Calu3 (cell line): ENCODE measurements around the gene PHF13. TPM values are rescaled to one million over a fixed set of nuclear protein-coding genes. Genes with fewer than 3 reads are reported as not detected.
A peak's percentile ranks its signal among the peaks of the same experiment; 100 is the strongest.

Source experiments
- BruUV-seq: library from RNA; stranded (reverse); fragments of 400-500 nt; replicated peaks from 2 replicates; lab custom pipeline; 2021; lab: Mats Ljungman, UMichigan
- CTCF ChIA-PET: fragments of 300-600 bp; sonication (Branson Sonifier 250); formaldehyde crosslinking; loops from one replicate; lab custom pipeline; 2022; ENCODE audit warnings: antibody characterized with exemption; lab: Charles Lee
- DNase-seq: peaks from one replicate; pipeline ENCODE4 v3.0.0; 2022
- H3K27ac Mint-ChIP-seq: one replicate; pipeline ENCODE4 v1.8.0; 2022; ENCODE audit warnings: mixed read lengths; ENCODE audit not compliant: unreplicated experiment
- H3K27me3 Mint-ChIP-seq: one replicate; pipeline ENCODE4 v1.8.0; 2022; ENCODE audit warnings: mixed read lengths; ENCODE audit not compliant: unreplicated experiment
- H3K36me3 Mint-ChIP-seq: one replicate; pipeline ENCODE4 v1.8.0; 2022; ENCODE audit warnings: mild to moderate bottlenecking, moderate library complexity, mixed read lengths; ENCODE audit not compliant: insufficient read depth, unreplicated experiment
- H3K4me1 Mint-ChIP-seq: one replicate; pipeline ENCODE4 v1.8.0; 2022; ENCODE audit warnings: mild to moderate bottlenecking, low read depth, mixed read lengths; ENCODE audit not compliant: unreplicated experiment
- H3K4me3 Mint-ChIP-seq: one replicate; pipeline ENCODE4 v1.8.0; 2022; ENCODE audit warnings: mild to moderate bottlenecking, low read depth, moderate library complexity, mixed read lengths; ENCODE audit not compliant: unreplicated experiment
- H3K9me3 Mint-ChIP-seq: one replicate; pipeline ENCODE4 v1.8.0; 2022; ENCODE audit warnings: low read depth, mixed read lengths; ENCODE audit not compliant: unreplicated experiment
- intact Hi-C: fragments of 100-400 bp; cut with micrococcal nuclease; formaldehyde crosslinking; loops from one replicate; pipeline ENCODE4 v1.10.0; 2022; ENCODE audit not compliant: unreplicated experiment
- total RNA-seq: library from RNA; stranded (reverse); gene quantifications from 2 replicates; pipeline ENCODE4 v1.2.3, GENCODE V29; 2022
- TF ChIP-seq, protein P1 (sequence below): fragments of 200-600 bp; IDR thresholded peaks from one replicate; pipeline ENCODE4 v1.8.0; 2022; ENCODE audit warnings: antibody characterized with exemption; ENCODE audit not compliant: unreplicated experiment

The PHF13 gene
- total RNA-seq, 1 experiment from 2014 or later, result 14.5 TPM

DNA sequence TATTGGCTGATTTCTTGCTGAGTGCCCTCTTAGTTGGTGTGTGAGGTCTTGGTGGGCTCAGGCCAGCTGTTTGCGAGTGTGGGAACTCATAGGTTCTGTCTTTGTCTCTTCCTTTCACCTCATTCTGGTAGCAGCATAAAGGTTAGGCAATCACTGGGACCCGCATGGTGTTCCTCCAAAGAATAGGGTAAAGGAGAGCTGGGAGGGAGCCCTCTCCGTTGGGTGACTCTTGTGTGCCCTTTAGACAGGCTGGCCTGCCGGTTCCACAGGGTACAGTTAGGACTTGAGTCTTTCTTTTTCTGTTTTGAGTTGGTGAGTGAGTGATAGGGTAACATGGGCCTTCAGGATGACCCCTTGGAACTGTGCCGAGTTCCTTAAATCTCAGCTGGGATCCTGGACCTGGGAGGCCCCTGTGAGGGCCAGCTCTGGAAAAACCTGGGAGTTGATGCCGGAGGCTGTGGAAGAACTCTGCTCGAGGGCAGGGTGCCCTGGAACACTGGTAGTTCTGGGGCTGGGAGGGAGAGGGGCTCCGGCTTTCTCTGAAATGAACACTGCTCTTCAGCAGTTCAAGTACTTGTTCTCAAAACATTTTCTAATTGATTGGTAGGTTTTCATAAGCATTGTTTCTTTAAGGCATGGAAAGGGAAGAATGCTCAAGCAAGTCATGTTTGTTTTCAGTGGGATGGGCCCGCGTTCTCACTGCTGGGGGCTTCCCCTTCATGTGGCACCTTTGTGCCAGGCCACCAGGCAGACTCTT lies 9.0 kb downstream of the PHF13 start:
- Mint-ChIP-seq H3K9me3 (no peaks in the 10 kb centered on the region), H3K27ac (no peak overlapping the region), H3K36me3 (peaks cover 43% of the 10 kb centered on the region), H3K4me1 (no peaks in the 10 kb centered on the region), H3K4me3 (no peak overlapping the region), H3K27me3 (no peaks in the 10 kb centered on the region)
- TF ChIP-seq, protein P1, sequence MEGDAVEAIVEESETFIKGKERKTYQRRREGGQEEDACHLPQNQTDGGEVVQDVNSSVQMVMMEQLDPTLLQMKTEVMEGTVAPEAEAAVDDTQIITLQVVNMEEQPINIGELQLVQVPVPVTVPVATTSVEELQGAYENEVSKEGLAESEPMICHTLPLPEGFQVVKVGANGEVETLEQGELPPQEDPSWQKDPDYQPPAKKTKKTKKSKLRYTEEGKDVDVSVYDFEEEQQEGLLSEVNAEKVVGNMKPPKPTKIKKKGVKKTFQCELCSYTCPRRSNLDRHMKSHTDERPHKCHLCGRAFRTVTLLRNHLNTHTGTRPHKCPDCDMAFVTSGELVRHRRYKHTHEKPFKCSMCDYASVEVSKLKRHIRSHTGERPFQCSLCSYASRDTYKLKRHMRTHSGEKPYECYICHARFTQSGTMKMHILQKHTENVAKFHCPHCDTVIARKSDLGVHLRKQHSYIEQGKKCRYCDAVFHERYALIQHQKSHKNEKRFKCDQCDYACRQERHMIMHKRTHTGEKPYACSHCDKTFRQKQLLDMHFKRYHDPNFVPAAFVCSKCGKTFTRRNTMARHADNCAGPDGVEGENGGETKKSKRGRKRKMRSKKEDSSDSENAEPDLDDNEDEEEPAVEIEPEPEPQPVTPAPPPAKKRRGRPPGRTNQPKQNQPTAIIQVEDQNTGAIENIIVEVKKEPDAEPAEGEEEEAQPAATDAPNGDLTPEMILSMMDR, result no peak
- no TSS peak for BruUV-seq
- no peak for DNase-seq
- intact Hi-C loops, result no loop called here
- CTCF ChIA-PET, result no interaction called here

DNA sequence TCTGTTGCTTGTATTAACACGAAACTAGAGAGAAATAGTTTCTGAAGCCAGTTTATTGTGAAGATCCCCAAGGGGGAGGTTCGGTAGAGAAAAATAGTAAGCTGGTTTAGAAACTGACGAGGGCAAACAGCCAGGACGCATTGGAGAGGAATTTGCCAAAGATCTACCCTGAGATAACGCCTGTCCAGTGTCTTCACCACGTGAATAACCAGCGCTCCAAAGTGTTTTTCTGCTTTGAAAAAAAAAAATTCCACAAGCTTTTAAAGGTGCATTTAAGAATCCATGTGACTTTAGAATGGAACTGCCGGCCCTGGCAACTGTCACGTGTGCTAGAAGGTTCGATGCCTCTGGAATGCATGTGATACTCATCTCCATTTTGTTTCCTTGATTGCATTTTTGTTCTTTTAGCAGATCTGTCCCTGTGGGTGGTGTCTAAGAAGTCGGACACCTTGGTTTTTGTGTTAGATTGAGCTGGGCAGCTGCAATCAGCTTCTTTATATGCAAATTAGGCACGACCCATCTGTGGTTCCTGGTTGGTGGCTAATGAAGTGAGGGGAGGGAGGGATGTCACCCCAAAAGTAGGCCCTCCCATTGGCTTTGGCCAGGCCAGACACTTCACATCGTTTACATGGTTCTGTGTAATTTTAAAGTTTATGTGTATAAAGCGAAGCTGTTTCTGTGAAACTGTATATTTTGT lies 9.9 kb downstream of the PHF13 start:
- TF ChIP-seq, protein P1, result no peak
- H3K27ac Mint-ChIP-seq, result no peak overlapping the region
- H3K4me3 Mint-ChIP-seq, result no peak overlapping the region
- no TSS peak for BruUV-seq
- H3K9me3 Mint-ChIP-seq, result no peaks in the 10 kb centered on the region
- no peaks in the 10 kb centered on the region for H3K27me3 Mint-ChIP-seq
- intact Hi-C loops, result no loop called here
- CTCF ChIA-PET, result no interaction called here
- H3K4me1 Mint-ChIP-seq, result no peaks in the 10 kb centered on the region
- DNase-seq, result no peak
- peaks cover 40% of the 10 kb centered on the region for H3K36me3 Mint-ChIP-seq

DNA sequence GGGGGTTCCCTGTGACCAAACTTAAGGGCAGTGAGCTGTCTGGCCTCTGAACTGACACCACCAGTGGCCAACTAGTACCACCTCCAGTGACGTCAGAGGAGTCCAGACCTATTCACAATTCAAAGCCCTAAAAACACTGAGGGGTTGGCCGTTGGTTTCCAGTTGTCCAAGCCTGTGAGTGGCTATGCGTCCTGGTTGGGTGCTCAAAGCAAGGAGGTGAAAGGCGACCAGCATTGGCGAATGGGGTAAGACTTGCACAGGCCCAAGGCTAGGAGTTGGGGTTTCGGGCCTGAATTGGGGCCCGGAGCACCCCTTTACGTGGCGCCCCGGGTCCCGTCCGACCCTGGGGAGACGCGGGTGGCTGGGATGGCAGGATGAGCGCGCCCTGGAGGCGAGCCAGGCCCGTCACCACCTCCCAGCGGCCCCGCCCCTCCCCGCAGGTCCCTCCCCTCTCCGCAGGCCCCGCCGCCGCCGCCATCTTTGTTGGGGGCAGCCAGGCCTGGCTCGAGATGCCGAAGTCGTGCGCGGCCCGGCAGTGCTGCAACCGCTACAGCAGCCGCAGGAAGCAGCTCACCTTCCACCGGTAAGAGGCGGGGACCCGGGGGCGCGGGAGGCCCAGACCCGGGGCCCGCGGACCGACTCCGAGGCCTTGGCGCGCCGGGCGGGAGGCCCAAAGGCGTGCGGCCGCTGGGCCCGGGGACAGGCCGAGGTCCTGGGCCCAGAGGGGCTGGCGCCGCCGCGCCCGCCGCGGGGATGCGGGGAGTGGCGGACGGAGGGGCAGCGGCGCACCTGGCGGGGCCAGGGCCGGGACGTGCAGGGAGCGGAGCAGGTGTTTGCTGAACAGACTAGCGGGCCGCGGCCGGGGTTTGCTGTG lies 11.4 kb downstream of the PHF13 start, which contains the start of gene THAP3:
THAP3 (plus strand) TSS at position 159 of the 874 bp plus-strand sequence; CDS start at position 510, 351 bp downstream.
- BruUV-seq, result no TSS peak
- peaks cover 42% of the 10 kb centered on the region for H3K36me3 Mint-ChIP-seq
- peak; percentile 82 for DNase-seq
- no peaks in the 10 kb centered on the region for H3K4me1 Mint-ChIP-seq
- H3K27me3 Mint-ChIP-seq, result no peaks in the 10 kb centered on the region
- H3K4me3 Mint-ChIP-seq, result peak within 1 kb of the TSS; percentile 77
- peak within 1 kb of the TSS; percentile 63 for H3K27ac Mint-ChIP-seq
- intact Hi-C loops, result no loop called here
- TF ChIP-seq, protein P1, result no peak
- CTCF ChIA-PET, result no interaction called here
- no peaks in the 10 kb centered on the region for H3K9me3 Mint-ChIP-seq

DNA sequence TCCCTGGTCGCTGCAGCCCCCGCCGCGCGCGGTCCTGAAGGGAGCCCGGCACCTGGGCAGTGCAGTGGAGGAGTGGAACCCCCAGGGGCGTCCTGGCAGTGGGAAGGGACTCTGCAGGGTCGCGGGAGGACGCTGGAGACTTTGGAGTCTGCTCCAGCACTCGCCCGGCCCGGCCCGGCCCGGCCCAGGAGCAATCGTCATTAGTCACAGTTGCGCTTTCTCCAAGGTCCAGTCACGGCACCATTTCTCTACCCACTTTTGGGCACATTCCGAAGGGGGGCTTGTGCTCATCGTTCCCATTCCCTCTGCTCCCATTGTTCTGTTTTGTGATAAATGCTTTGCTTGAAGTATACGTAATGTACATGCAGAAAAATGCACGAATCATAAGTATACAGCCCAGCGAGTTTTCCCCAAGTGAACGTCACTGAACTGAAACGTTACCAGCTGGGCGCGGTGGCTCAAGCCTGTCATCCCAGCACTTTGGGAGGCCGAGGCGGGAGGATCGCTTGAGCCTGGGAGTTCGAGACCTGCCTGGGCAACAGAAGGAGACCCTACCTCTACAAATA lies 12.1 kb downstream of the PHF13 start:
- BruUV-seq, result no TSS peak
- H3K36me3 Mint-ChIP-seq, result peaks cover 38% of the 10 kb centered on the region
- no peaks in the 10 kb centered on the region for H3K4me1 Mint-ChIP-seq
- peak overlapping the region; percentile 63 for H3K27ac Mint-ChIP-seq
- no peaks in the 10 kb centered on the region for H3K9me3 Mint-ChIP-seq
- TF ChIP-seq, protein P1, result no peak
- no peaks in the 10 kb centered on the region for H3K27me3 Mint-ChIP-seq
- no peak for DNase-seq
- CTCF ChIA-PET, result no interaction called here
- intact Hi-C loops, result no loop called here
- peak overlapping the region; percentile 77 for H3K4me3 Mint-ChIP-seq
